Measurements from ENCODE around the gene C17orf78.

- TF ChIP-seq CTCF (conservative IDR thresholded peaks at IDR 0.05; ENCODE audit: low read length): peak; percentile 67
- no peak for TF ChIP-seq EZH2phosphoT487 (IDR thresholded peaks at IDR 0.05; ENCODE audit: borderline replicate concordance)
Measured at GRCh38 chr17:37438141-37438540, 62.4 kb downstream of the C17orf78 start.
